AG09319 (cell line): ENCODE results near the gene ARR3.

Source experiments
- DNase-seq: peaks from one replicate; pipeline ENCODE4 v3.0.0-alpha.2; 2010; ENCODE audit warnings: low read depth; ENCODE audit errors: extremely low read depth
- CTCF ChIP-seq: IDR thresholded peaks from 2 replicates; pipeline ENCODE4 v1.5.1; 2011; ENCODE audit warnings: low read depth, mild to moderate bottlenecking, inconsistent platforms, low read length, moderate library complexity

ARR3 gene

GRCh38 chrX:70279081-70279480, 10.9 kb downstream of the ARR3 start:
- DNase-seq, result no peak
- no peak for TF ChIP-seq CTCF

DNA sequence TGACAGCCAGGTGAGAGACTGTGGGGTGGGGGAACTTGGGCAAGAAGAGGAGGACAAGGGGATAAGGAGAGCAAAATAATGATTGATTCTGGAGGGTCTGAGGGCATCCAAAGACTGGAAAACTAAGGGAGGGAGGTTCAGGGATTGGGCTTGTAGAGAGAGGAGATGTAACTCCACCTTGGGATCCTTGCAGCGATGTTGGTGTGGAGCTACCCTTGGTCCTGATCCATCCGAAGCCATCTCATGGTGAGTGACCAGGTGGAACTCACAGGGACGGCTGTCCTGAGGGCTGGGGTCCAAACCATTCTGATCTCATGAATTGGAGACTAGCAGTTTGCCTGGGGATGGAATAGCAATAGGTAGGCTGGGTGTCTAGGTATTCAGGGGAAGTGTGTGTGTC, 12.4 kb downstream of the ARR3 start:
- no peak for TF ChIP-seq CTCF
- no peak for DNase-seq

GRCh38 chrX:70281951-70282350, 13.8 kb downstream of the ARR3 start, which contains the start of gene RAB41:
TSS of gene RAB41 (plus strand) at chrX:70282172. CDS start at chrX:70282218, 46 bp downstream.
- no peak for TF ChIP-seq CTCF
- no peak for DNase-seq

DNA sequence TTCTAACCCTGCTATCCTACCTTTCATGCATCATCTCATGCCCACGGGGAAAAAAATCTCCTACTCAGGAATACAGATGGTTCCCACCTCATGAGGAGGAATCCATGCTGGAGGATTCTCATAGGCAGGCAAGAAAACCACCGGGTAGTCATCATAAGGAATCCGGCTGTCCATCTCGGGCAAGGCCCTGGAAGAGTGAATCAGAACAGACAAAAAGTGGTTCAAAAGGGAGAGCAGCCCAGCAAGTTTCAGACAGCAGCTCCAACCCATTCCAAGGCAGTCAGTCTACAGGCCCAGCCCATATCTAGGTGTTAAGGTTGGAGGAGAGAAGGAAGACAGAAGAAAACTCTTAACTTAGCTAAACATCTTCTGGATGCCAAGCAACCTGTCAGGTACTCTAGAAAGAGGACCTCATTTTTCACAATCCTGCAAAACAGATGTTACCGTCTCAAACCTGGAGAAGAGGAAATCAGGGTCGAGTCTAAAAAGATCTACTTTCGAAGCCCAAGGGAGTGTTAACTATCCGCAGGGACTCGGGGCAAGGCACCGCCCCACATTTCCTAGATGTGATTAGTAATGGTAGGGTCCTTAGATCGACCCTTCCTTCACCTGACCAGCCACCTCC, 21.1 kb downstream of the ARR3 start:
- TF ChIP-seq CTCF, result no peak
- no peak for DNase-seq

- DNase-seq, result peak; percentile 50
- TF ChIP-seq CTCF, result no peak
Observed at GRCh38 chrX:70289793-70290770, 21.9 kb downstream of the ARR3 start, which contains the start of the genes KIF4A and PDZD11. TSS of gene KIF4A (plus strand) at chrX:70290104. CDS start at chrX:70290459, 355 bp downstream. TSS of gene PDZD11 (minus strand) at chrX:70289927. CDS start at chrX:70289341, 586 bp downstream.

DNA sequence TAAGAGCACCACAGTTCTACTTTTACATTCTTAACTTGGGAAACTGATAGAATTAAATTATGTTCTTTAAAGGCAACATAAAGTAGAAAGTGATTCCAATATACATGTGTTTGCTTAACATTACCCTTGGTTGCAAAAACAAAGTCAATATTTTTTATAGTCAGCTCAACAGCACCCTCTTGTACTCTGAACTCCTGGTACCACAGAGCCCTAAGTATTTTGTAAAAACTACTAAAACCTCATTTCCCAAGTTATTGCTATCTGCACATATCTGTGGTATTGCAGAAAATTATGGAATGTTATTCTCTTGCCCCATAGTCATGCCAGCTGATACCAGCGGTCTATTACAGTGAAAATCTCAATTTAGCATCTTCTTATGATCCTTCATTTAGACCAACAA, 24.7 kb downstream of the ARR3 start:
- no peak for DNase-seq
- TF ChIP-seq CTCF, result no peak; the same call in 1 of the 2 replicates

DNA sequence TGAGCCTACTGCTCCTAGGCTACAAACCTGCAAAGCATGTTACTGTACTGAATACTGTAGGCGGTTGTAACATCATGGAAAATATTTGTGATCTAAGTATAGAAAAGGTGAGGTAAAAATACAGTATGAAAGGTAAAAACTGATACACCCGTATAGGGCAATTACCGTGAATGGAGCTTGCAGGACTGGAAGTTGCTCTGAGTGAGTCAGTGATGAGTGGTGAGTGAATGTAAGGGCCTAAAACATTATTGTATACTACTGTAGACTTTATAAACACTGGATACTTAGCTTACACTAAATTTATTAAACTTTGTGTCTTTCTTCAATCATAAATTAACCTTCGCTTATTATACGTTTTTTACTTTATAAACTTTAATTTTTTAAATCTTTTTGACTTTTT, 25.5 kb downstream of the ARR3 start:
- no peak for TF ChIP-seq CTCF
- no peak for DNase-seq
